COR-L47 (cell line): ENCODE data around the gene RALY.

Source experiments
- DNase-seq: peaks from one replicate; lab custom pipeline; 2025; lab: John Stamatoyannopoulos, UW

The RALY gene

GRCh38 chr20:34049389-34049788 lies 55.7 kb downstream of the RALY start:
- no peak for DNase-seq

GRCh38 chr20:34049897-34050695 lies 56.4 kb downstream of the RALY start:
- no peak for DNase-seq

- DNase-seq, result peak; percentile 67
Measured at GRCh38 chr20:34052414-34052813, 58.7 kb downstream of the RALY start.

- no peak for DNase-seq
Measured at GRCh38 chr20:34055290-34055689, 61.6 kb downstream of the RALY start.

GRCh38 chr20:34058831-34059230 lies 65.1 kb downstream of the RALY start:
- DNase-seq, result no peak

- DNase-seq, result no peak
Measured at GRCh38 chr20:34060970-34061369, 67.3 kb downstream of the RALY start.

GRCh38 chr20:34061695-34062094 lies 68.0 kb downstream of the RALY start:
- DNase-seq, result no peak

GRCh38 chr20:34062570-34063482 lies 69.1 kb downstream of the RALY start:
- no peak for DNase-seq

- no peak for DNase-seq
Measured at GRCh38 chr20:34064286-34064685, 70.6 kb downstream of the RALY start.

GRCh38 chr20:34065260-34065659 lies 71.5 kb downstream of the RALY start:
- no peak for DNase-seq

- DNase-seq, result no peak
Measured at GRCh38 chr20:34066476-34067090, 72.9 kb downstream of the RALY start.

- DNase-seq, result no peak
Measured at GRCh38 chr20:34068001-34068400, 74.3 kb downstream of the RALY start.

- DNase-seq, result peak; percentile 66
Measured at GRCh38 chr20:34069341-34070078, 75.8 kb downstream of the RALY start.

GRCh38 chr20:34070079-34070439 lies 76.3 kb downstream of the RALY start:
- no peak for DNase-seq

GRCh38 chr20:34070859-34071258 lies 77.1 kb downstream of the RALY start:
- DNase-seq, result no peak

GRCh38 chr20:34072076-34072475 lies 78.4 kb downstream of the RALY start:
- no peak for DNase-seq

GRCh38 chr20:34072778-34073177 lies 79.1 kb downstream of the RALY start:
- DNase-seq, result no peak

- no peak for DNase-seq
Measured at GRCh38 chr20:34074101-34074760, 80.5 kb downstream of the RALY start.

- DNase-seq, result no peak
Measured at GRCh38 chr20:34075647-34076046, 81.9 kb downstream of the RALY start.

GRCh38 chr20:34076952-34077351 lies 83.2 kb downstream of the RALY start:
- DNase-seq, result no peak

GRCh38 chr20:34078540-34078939 lies 84.8 kb downstream of the RALY start:
- DNase-seq, result no peak
